WI38 (cell line): ENCODE measurements around the gene STK24.

Source experiments
- H3K4me3 ChIP-seq: 2 replicates; pipeline ENCODE4 v1.5.1; 2011; ENCODE audit warnings: low read depth, mild to moderate bottlenecking, control low read depth, low read length
- CTCF ChIP-seq: IDR thresholded peaks from 2 replicates; pipeline ENCODE4 v1.5.1; 2012; ENCODE audit warnings: low read depth, mild to moderate bottlenecking, control low read depth, low read length

Gene STK24

GRCh38 chr13:98444381-98444780 is 132.5 kb downstream of the STK24 start:
- TF ChIP-seq CTCF = no peak

GRCh38 chr13:98443800-98444325 is 133.0 kb downstream of the STK24 start:
- TF ChIP-seq CTCF = no peak
- no peak overlapping the region for H3K4me3 ChIP-seq

More at GRCh38 chr13:98444381-98444780, 132.5 kb downstream of the STK24 start:
- no peak overlapping the region for H3K4me3 ChIP-seq

GRCh38 chr13:98443329-98443728 is 133.6 kb downstream of the STK24 start:
- TF ChIP-seq CTCF = no peak
- no peak overlapping the region for H3K4me3 ChIP-seq

- TF ChIP-seq CTCF = no peak
- no peak overlapping the region for H3K4me3 ChIP-seq
Measured at GRCh38 chr13:98442391-98443230, 134.3 kb downstream of the STK24 start.

GRCh38 chr13:98441056-98441676 is 135.7 kb downstream of the STK24 start:
- no peak overlapping the region for H3K4me3 ChIP-seq
- TF ChIP-seq CTCF = no peak

GRCh38 chr13:98440390-98441055 is 136.4 kb downstream of the STK24 start:
- no peak for TF ChIP-seq CTCF
- H3K4me3 ChIP-seq = no peak overlapping the region
